ENCODE measurements around the gene ASPG.

- TF ChIP-seq, protein P1, sequence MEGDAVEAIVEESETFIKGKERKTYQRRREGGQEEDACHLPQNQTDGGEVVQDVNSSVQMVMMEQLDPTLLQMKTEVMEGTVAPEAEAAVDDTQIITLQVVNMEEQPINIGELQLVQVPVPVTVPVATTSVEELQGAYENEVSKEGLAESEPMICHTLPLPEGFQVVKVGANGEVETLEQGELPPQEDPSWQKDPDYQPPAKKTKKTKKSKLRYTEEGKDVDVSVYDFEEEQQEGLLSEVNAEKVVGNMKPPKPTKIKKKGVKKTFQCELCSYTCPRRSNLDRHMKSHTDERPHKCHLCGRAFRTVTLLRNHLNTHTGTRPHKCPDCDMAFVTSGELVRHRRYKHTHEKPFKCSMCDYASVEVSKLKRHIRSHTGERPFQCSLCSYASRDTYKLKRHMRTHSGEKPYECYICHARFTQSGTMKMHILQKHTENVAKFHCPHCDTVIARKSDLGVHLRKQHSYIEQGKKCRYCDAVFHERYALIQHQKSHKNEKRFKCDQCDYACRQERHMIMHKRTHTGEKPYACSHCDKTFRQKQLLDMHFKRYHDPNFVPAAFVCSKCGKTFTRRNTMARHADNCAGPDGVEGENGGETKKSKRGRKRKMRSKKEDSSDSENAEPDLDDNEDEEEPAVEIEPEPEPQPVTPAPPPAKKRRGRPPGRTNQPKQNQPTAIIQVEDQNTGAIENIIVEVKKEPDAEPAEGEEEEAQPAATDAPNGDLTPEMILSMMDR (IDR thresholded peaks at IDR 0.05): no peak
- TF ChIP-seq POLR2A (IDR thresholded peaks at IDR 0.05) (no peak), EP300 (IDR thresholded peaks at IDR 0.05) (no peak)
These were observed 41.5 kb upstream of the ASPG start for GRCh38 chr14:104044016-104044415.

Measured in ovary (tissue), 3 donors.